Stimulated activated CD4-positive, alpha-beta T cell treated with anti-CD3 and anti-CD28 coated beads, Interleukin-4, amount 100 ng/mL, for 48 hours (primary cell): Measurements from ENCODE around the gene GPR135.

Experiments
- DNase-seq, 2 donors: peaks; one replicate each; pipeline ENCODE4 v3.0.0-alpha.2; 2020; ENCODE audit warnings: low read depth in 2 of 2

GPR135 gene

GRCh38 chr14:59424341-59425071, 40.7 kb downstream of the GPR135 start:
- DNase-seq: no peak

GRCh38 chr14:59422069-59422881, 42.9 kb downstream of the GPR135 start:
- DNase-seq: no peak

GRCh38 chr14:59419303-59419702, 45.9 kb downstream of the GPR135 start:
- no peak for DNase-seq

GRCh38 chr14:59417311-59417710, 47.9 kb downstream of the GPR135 start:
- DNase-seq: no peak

GRCh38 chr14:59415836-59416602, 49.2 kb downstream of the GPR135 start:
- no peak for DNase-seq
